BLaER1 treated with 17β-estradiol and CSF1 and Interleukin-3, amounts not matched to agents 10 nM and 100 nM (cell line): ENCODE measurements around the gene WNT3.
"Not testable (repeated sequence)": the region's sequence is repeated elsewhere in the genome, so short reads cannot be mapped to it uniquely, and the experiment has no call there.

ENCODE experiments used
- H3K27ac ChIP-seq, 11 experiments: shearing (Covaris generic); formaldehyde crosslinking; 2 replicates each; pipeline ENCODE4 v1.8.1; 2022
- H3K27me3 ChIP-seq, 11 experiments: shearing (Covaris generic); formaldehyde crosslinking; 2 replicates each; pipeline ENCODE4 v1.8.1; 2022
- H3K36me3 ChIP-seq, 11 experiments: shearing (Covaris generic); formaldehyde crosslinking; 2 replicates each; pipeline ENCODE4 v1.8.1; 2022
- H3K4me1 ChIP-seq, 10 experiments: shearing (Covaris generic); formaldehyde crosslinking; 2 replicates each; pipeline ENCODE4 v1.8.1; 2022
- H3K4me2 ChIP-seq, 11 experiments: shearing (Covaris generic); formaldehyde crosslinking; 2 replicates each; pipeline ENCODE4 v1.8.1; 2022
- H3K4me3 ChIP-seq, 10 experiments: shearing (Covaris generic); formaldehyde crosslinking; 2 replicates each; pipeline ENCODE4 v1.8.1; 2022
- H3K9ac ChIP-seq, 11 experiments: shearing (Covaris generic); formaldehyde crosslinking; 2 replicates each; pipeline ENCODE4 v1.8.1; 2022
- H3K9me3 ChIP-seq, 11 experiments: shearing (Covaris generic); formaldehyde crosslinking; replicated peaks in 1 of 11; 2 replicates each; pipeline ENCODE4 v1.8.1; 2022
- H4K20me1 ChIP-seq, 11 experiments: shearing (Covaris generic); formaldehyde crosslinking; 2 replicates each; pipeline ENCODE4 v1.8.1; 2022
- Cebpa-rat ChIP-seq, 11 experiments: shearing (Covaris generic); IDR thresholded peaks; 2 replicates each; pipeline ENCODE4 v1.8.1; 2022

The WNT3 gene

DNA sequence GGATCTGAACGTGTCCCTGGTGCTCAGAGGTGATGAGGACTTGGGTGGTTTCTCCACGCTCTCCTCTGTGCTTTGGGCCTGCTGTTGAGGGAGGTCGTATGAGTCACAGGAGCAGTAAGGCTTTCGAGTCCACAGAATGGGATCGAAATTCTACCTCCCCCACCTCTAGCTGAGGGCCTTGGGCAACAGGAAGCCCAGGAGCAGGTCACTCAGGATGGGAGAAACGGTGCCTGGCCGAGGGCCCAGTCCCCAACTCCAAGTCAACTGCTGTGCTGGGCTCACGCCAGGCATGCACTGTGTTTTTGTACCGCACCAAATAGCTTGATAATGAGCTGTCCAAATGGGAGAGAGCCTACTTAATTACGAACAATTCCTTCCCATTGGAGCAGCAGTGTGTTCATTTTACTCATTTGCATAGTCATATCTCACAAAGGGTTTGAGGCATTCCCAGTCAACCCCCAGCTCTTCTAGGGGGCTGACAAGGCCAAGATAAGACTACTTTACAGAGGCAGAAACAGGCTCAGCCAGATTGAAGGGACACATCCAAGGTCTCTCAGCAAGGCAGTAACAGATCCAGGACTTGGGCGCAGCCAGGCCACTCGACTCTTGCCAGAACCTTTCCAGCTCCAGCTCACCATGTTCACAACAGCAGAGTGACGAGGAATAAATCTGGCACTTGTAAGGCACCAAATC is 53.6 kb downstream of the WNT3 start:
- Histone ChIP-seq H3K36me3 (peaks cover 0 to 15% (median 1%) of the 10 kb centered on the region in 11 experiments; a peak in 6 of 22 replicates), H3K9me3 (no peaks in the 10 kb centered on the region), H3K27ac (no peak overlapping the region), H4K20me1 (peaks cover 0 to 1% (median 0%) of the 10 kb centered on the region in 11 experiments; a peak in 2 of 22 replicates), H3K27me3 (peaks cover 7 to 13% (median 8%) of the 10 kb centered on the region in 11 experiments), H3K4me2 (no peak overlapping the region), H3K4me3 (no peak overlapping the region), H3K4me1 (peaks cover 0 to 3% (median 0%) of the 10 kb centered on the region in 10 experiments; a peak in 3 of 20 replicates), H3K9ac (no peak overlapping the region)
- TF ChIP-seq Cebpa-rat (IDR thresholded peaks at IDR 0.05) = no peak

- H3K36me3 ChIP-seq = peaks cover 3 to 22% (median 5%) of the 10 kb centered on the region in 11 experiments; a peak in 13 of 22 replicates
- H3K4me1 ChIP-seq = no peaks in the 10 kb centered on the region
- no peaks in the 10 kb centered on the region for H3K9me3 ChIP-seq
- H3K9ac ChIP-seq = no peak overlapping the region
- H4K20me1 ChIP-seq = no peaks in the 10 kb centered on the region; a peak in 1 of 22 replicates
- TF ChIP-seq Cebpa-rat (IDR thresholded peaks at IDR 0.05) = no peak
- H3K27me3 ChIP-seq = peaks cover 0 to 6% (median under 1%) of the 10 kb centered on the region in 11 experiments; a peak in 12 of 22 replicates
- H3K4me2 ChIP-seq = no peak overlapping the region
- H3K27ac ChIP-seq = no peak overlapping the region
- H3K4me3 ChIP-seq = no peak overlapping the region
Observed at GRCh38 chr17:46764000-46764708, 54.3 kb downstream of the WNT3 start.

- Histone ChIP-seq H3K27ac (no peak overlapping the region), H3K4me2 (no peak overlapping the region)
- TF ChIP-seq Cebpa-rat (IDR thresholded peaks at IDR 0.05) = no peak
Observed at GRCh38 chr17:46763416-46763815, 55.1 kb downstream of the WNT3 start.

GRCh38 chr17:46759141-46759540 is 59.4 kb downstream of the WNT3 start:
- Histone ChIP-seq H3K27ac (no peak overlapping the region), H3K27me3 (no peaks in the 10 kb centered on the region), H3K9me3 (no peaks in the 10 kb centered on the region), H4K20me1 (no peaks in the 10 kb centered on the region), H3K36me3 (peaks cover 37 to 73% (median 55%) of the 10 kb centered on the region in 11 experiments), H3K9ac (no peak overlapping the region), H3K4me2 (no peak overlapping the region), H3K4me1 (no peaks in the 10 kb centered on the region; a peak in 1 of 20 replicates), H3K4me3 (no peak overlapping the region)
- TF ChIP-seq Cebpa-rat (IDR thresholded peaks at IDR 0.05) = no peak

More at GRCh38 chr17:46763416-46763815, 55.1 kb downstream of the WNT3 start:
- Histone ChIP-seq H3K9me3 (no peaks in the 10 kb centered on the region), H3K4me3 (no peak overlapping the region), H3K36me3 (peaks cover 3 to 30% (median 12%) of the 10 kb centered on the region in 11 experiments; a peak in 15 of 22 replicates), H4K20me1 (no peaks in the 10 kb centered on the region; a peak in 1 of 22 replicates), H3K4me1 (no peaks in the 10 kb centered on the region), H3K27me3 (peaks cover 0 to 1% (median 0%) of the 10 kb centered on the region in 11 experiments; a peak in 1 of 22 replicates), H3K9ac (no peak overlapping the region)

DNA sequence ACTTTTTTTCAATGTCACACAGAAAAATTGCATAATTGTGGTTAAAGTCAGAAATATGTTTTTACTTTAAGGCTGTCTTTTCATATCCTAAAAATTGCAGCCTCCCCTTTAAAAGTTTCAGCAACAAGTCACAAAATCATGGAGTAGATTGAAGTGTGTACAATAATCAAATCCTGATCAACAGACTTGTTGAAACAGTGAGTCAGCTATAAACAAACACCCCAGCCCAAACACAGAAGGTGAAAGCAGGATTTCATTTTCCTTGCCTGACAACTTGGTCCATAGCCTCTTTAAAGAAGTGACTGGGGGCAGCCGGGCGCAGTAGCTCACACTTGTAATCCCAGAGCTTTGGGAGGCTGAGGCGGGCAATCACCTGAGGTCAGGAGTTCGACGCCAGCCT is 59.9 kb downstream of the WNT3 start:
- H3K36me3 ChIP-seq = peaks cover 42 to 78% (median 60%) of the 10 kb centered on the region in 11 experiments
- no peaks in the 10 kb centered on the region for H4K20me1 ChIP-seq
- no peak overlapping the region for H3K27ac ChIP-seq
- H3K27me3 ChIP-seq = no peaks in the 10 kb centered on the region
- no peak for TF ChIP-seq Cebpa-rat (IDR thresholded peaks at IDR 0.05)
- no peak overlapping the region for H3K4me3 ChIP-seq
- no peaks in the 10 kb centered on the region; a peak in 1 of 20 replicates for H3K4me1 ChIP-seq
- no peaks in the 10 kb centered on the region for H3K9me3 ChIP-seq
- no peak overlapping the region for H3K9ac ChIP-seq
- no peak overlapping the region for H3K4me2 ChIP-seq

- peaks cover 49 to 81% (median 70%) of the 10 kb centered on the region in 11 experiments for H3K36me3 ChIP-seq
- not testable (repeated sequence) for H4K20me1 ChIP-seq, H3K4me2 ChIP-seq, H3K4me3 ChIP-seq, H3K4me1 ChIP-seq, H3K9ac ChIP-seq, H3K27ac ChIP-seq, H3K27me3 ChIP-seq, H3K9me3 ChIP-seq
Observed at GRCh38 chr17:46757588-46757987, 60.9 kb downstream of the WNT3 start.

DNA sequence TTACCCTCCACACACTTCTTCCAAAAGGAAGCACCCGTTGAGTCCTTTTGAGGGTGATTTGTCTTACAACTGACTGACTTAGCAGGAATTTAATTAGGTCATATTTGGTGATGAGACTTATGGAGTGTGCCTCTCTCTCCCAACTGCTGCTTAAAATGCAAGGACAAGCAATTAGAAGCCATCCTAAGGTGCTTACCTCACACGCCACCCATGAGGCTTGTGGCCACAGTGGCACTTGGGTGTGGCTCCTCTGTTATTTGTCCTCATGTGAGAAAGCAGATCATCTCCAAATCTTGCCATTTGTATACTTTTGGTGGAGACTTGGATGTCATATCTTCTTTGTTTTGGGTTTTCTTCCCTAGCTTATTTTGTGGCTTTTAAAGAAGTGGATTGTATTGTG is 61.6 kb downstream of the WNT3 start:
- Histone ChIP-seq H3K4me3 (no peak overlapping the region), H3K9ac (no peak overlapping the region), H4K20me1 (no peaks in the 10 kb centered on the region), H3K27me3 (no peaks in the 10 kb centered on the region), H3K27ac (no peak overlapping the region), H3K4me2 (no peak overlapping the region), H3K36me3 (peaks cover 57 to 88% (median 77%) of the 10 kb centered on the region in 11 experiments), H3K4me1 (no peaks in the 10 kb centered on the region; a peak in 1 of 20 replicates), H3K9me3 (no peaks in the 10 kb centered on the region)
- TF ChIP-seq Cebpa-rat (IDR thresholded peaks at IDR 0.05) = no peak

DNA sequence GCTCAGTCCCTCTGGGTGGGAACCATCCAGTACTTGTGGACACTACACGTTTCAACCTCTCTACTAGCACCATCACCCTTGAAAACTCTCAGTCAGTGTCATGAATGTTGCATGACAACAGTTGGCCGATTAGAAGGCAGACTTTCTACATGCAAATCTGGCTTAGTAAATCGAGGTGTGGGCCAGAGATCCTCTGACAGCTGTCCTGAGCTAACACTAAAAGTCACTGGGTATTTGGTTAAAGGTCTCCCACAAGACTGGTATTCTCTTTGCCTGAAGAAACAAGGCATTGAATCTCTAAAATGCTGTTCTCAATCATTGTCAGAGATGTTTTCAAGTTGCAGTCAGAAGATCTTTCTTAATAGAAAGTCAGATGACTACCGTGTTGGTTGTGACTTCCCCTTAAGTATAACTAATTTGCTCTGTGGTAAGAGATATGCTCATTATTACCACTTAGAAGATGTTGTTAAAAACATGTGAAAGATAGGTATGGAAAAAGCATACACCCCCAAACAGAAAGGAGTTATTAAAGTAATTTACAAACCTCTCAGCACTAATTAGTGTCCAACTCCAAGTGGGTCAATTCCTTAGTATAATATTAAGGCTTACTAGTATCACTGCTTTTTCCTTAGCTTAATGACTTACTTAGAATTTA is 62.3 kb downstream of the WNT3 start:
- Histone ChIP-seq H3K36me3 (peaks cover 63 to 94% (median 84%) of the 10 kb centered on the region in 11 experiments), H3K9ac (no peak overlapping the region), H3K4me2 (no peak overlapping the region), H3K4me3 (no peak overlapping the region), H3K27ac (no peak overlapping the region), H3K4me1 (no peaks in the 10 kb centered on the region; a peak in 1 of 20 replicates), H3K27me3 (no peaks in the 10 kb centered on the region), H3K9me3 (no peaks in the 10 kb centered on the region), H4K20me1 (no peaks in the 10 kb centered on the region)
- no peak for TF ChIP-seq Cebpa-rat (IDR thresholded peaks at IDR 0.05)

- Histone ChIP-seq H3K27me3 (no peaks in the 10 kb centered on the region), H3K27ac (no peak overlapping the region), H4K20me1 (no peaks in the 10 kb centered on the region), H3K4me3 (no peak overlapping the region), H3K9ac (no peak overlapping the region), H3K36me3 (peaks cover 68 to 95% (median 86%) of the 10 kb centered on the region in 11 experiments), H3K4me2 (no peak overlapping the region), H3K9me3 (no peaks in the 10 kb centered on the region), H3K4me1 (peaks cover 0 to 8% (median 0%) of the 10 kb centered on the region in 10 experiments; a peak in 4 of 20 replicates)
- TF ChIP-seq Cebpa-rat (IDR thresholded peaks at IDR 0.05) = no peak
Observed at GRCh38 chr17:46753776-46754175, 64.7 kb downstream of the WNT3 start.
